Measurements from ENCODE around the gene IFT57.

- TF ChIP-seq CTCF (IDR thresholded peaks at IDR 0.05; ENCODE audit: low read length): no peak
- no peak for TF ChIP-seq EZH2 (optimal IDR thresholded peaks at IDR 0.05; ENCODE audit: low read depth, low read length)
Measured at GRCh38 chr3:108250626-108251025, 28.4 kb upstream of the IFT57 start.
